Umbilical cord (tissue), 2 donors: ENCODE measurements around the gene SDHB. TPM values are rescaled to one million over a fixed set of nuclear protein-coding genes. Genes with fewer than 3 reads are reported as not detected.

Experiments
- DNase-seq: peaks from one replicate; pipeline ENCODE4 v3.0.0-alpha.2; 2015; ENCODE audit warnings: low spot score
- total RNA-seq: library from RNA; depleted of rRNA; stranded (reverse); fragments of >200 nt; gene quantifications from one replicate; pipeline ENCODE4 v1.2.3, GENCODE V29; 2014; ENCODE audit warnings: low replicate concordance; ENCODE audit not compliant: insufficient read depth

SDHB gene
- total RNA-seq, 1 donor from 2014 or later = 69.3 TPM

DNA sequence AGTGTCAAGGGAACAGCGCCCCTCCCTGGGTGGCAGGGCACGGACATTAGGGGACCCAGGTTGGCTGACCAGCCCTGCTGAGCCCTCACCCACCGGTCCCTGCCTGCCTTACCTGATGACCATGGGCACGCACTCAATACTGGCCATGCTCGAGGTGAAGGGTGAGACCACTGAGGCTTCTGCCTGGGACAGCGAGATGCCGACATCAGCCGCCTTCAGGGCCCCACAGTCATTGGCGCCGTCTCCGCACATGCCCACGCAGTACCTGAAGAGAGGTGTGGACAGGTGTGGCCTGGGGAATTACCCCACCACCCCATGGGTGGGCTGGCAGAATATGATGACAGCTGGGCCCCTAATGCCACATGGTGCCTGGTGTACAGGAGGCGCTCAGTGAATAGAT lies 65.6 kb downstream of the SDHB start:
- no peak for DNase-seq

GRCh38 chr1:16986962-16987361 lies 66.9 kb downstream of the SDHB start:
- no peak for DNase-seq

DNA sequence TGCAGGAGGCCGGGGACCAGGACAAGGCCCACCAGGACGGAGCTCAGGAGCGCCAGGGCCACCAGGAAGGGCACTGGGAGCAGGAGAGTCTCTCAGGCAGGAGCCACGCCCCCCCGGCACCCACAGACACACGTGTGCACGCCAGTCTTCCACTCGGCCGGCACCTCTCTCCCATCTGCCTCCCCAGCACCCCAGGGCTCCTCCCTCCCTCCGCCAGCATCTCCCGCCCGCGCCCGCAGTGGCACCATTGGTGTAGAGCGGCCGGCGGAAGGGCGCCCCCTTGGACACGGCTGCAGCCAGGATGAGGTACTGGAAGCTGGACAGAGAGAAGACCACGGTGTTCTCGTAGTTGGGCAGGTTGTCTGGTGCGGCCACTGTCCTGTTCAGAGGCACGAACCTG lies 67.3 kb downstream of the SDHB start:
- DNase-seq = no peak

DNA sequence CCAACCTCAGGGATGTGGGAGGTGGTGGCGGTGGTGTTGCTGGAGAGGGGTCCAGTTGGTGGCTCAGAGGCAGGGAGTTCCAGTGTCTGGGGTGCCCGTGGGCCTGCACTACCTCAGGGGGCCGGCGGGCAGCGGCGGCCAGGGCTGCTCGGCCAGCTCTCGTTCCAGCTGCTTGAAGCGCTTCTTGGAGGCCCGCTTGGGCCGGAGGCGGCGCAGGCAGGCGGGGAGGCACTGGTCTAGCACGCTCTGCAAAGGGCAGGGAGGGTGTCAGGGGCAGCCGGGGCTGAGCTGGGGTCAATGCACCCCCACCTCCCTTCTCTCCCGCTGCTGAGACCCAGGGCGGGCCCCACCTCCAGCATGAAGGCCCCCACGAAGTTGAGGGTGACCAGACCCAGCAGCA lies 67.7 kb downstream of the SDHB start:
- DNase-seq = no peak

DNA sequence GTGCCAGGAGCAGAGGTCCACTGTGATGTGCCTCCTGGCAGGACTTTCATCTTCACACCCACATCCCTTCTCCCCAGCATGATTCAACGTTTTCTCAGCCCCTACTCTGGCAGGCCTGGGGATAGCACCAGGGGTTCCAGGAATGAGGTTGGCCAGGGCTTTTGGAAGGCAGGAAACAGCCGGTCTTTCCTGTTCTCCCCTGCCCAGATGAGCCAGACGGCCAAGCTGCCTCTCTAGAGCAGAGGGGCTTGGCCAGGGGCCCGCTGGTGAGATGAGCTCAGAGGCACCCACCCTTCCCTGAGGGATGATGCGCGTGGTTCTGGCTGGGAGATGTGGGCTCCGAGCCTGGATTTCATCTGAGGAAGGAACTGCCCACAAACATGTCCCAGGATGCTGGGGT lies 69.1 kb downstream of the SDHB start:
- peak; percentile 94 for DNase-seq

DNA sequence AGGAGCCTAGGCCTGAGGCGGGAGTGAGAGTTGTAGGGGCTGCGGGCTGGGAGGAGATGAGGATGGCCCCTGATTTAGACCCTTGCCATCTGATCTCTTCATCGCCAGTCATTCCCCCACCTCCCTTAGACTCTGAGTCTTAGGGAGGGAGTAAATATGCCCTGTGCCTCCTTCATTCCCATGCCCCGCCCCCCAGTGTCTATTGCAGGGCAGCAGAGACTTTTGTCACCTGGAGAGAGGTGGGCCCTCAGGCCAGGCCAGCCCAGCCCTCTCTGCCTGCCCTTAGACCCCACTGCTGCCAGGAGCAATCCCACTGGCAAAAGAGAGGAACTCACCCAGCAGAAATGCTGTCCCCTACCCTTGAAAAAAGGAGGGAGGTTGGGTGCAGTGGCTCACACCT lies 70.2 kb downstream of the SDHB start:
- DNase-seq = no peak

DNA sequence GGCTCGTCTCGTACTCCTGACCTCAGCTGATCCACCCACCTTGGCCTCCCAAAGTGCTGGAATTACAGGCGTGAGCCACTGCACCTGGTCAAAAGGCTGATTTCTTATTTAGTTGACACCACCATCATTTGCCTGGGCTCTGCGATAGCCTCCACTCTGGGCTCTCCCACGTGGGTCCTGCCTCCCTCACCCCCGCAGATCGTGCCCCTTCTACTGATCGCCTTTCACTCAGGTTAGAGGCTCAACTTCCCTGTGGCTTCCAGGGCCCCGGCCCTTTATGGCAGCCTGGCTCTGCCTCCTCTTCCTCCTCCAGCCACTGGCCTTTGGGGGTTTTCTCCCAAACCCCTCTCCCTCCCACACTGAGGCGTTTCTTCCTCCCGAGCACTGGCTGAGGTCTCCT lies 70.9 kb downstream of the SDHB start:
- no peak for DNase-seq

GRCh38 chr1:16981269-16981849 lies 72.5 kb downstream of the SDHB start:
- DNase-seq = no peak

- peak; percentile 70 for DNase-seq
Measured at GRCh38 chr1:16980473-16981268, 73.2 kb downstream of the SDHB start, which contains the start of gene MFAP2. Gene MFAP2, minus strand, starts transcription at chr1:16980620. Its CDS starts 2,347 bp downstream, at chr1:16978273.

- peak; percentile 68 for DNase-seq
Measured at GRCh38 chr1:16979475-16980327, 74.1 kb downstream of the SDHB start.

- peak; percentile 74 for DNase-seq
Measured at GRCh38 chr1:16978567-16979474, 75.0 kb downstream of the SDHB start.

- no peak for DNase-seq
Measured at GRCh38 chr1:16978139-16978538, 75.7 kb downstream of the SDHB start.

GRCh38 chr1:16977377-16977776 lies 76.5 kb downstream of the SDHB start:
- DNase-seq = no peak

DNA sequence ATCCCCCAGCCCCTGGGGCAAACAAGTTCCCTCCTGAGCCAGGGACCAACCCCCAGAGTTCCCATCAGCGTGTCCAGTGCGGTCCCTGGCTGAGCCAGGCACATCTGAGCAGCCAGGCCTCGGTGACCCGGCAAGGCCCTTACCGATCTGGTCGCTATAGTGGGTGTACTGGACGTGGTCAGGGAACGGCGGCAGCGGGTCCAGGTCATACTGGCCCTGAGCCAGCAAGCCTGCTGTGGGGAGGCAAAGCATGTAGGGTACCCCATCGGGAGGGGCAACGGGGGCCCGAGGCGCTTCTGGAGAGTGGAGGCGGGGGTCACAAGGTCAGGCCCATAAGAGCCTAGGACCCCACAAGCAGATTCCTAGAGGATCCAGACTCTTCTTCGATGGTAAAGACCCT lies 76.9 kb downstream of the SDHB start:
- DNase-seq = no peak

GRCh38 chr1:16975838-16976237 lies 78.0 kb downstream of the SDHB start:
- DNase-seq = no peak

GRCh38 chr1:16975211-16975610 lies 78.6 kb downstream of the SDHB start:
- DNase-seq = no peak

DNA sequence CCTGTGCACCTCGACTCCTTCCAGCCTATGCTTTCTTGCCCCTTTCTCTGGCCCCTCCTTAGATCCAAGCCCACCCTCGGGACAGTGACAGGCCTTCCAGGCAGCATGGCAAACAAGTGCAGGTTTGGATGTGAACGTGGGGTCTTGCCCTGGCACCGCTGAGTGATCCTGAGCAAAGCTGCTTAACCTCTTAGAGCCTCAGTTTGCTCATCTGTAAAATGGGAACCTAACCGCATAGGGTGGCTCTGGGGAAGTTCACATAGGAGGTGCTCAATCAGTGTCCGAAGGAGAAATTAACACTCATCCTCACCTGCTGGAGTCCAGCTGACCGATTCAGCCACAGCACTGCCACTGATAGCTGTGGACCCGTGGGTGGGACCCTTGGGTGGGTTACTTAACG lies 80.6 kb downstream of the SDHB start:
- no peak for DNase-seq

GRCh38 chr1:16972189-16972895 lies 81.5 kb downstream of the SDHB start:
- no peak for DNase-seq

GRCh38 chr1:16971341-16972188 lies 82.3 kb downstream of the SDHB start:
- DNase-seq = peak; percentile 57
